ENCODE results near the gene PTPRCAP.

PTPRCAP gene

GRCh38 chr11:67393437-67393836 lies 44.0 kb downstream of the PTPRCAP start:
- no peak for DNase-seq

- no peak for DNase-seq
These were observed 45.2 kb downstream of the PTPRCAP start for GRCh38 chr11:67392183-67392715.

- DNase-seq = peak; percentile 76 to 86
These were observed 45.9 kb downstream of the PTPRCAP start, which contains the start of gene RAD9A for GRCh38 chr11:67391304-67392182. Gene RAD9A (plus strand): TSS chr11:67391986. CDS start chr11:67392045, 59 bp downstream.

- no peak for DNase-seq
These were observed 46.6 kb downstream of the PTPRCAP start for GRCh38 chr11:67390947-67391303.

GRCh38 chr11:67389477-67389876 lies 48.0 kb downstream of the PTPRCAP start:
- peak in 1 of 2 donors; percentile 48 for DNase-seq

- no peak for DNase-seq
These were observed 50.0 kb downstream of the PTPRCAP start for GRCh38 chr11:67387518-67387917.

GRCh38 chr11:67387069-67387468 lies 50.4 kb downstream of the PTPRCAP start:
- no peak for DNase-seq
